H9 (cell line): ENCODE results near the gene WDR5. TPM values are rescaled to one million over a fixed set of nuclear protein-coding genes. Genes with fewer than 3 reads are reported as not detected.

Experiments
- DNase-seq: peaks from one replicate; pipeline ENCODE4 v3.0.0-alpha.2; 2017
- H2AFZ ChIP-seq: one replicate; pipeline ENCODE4 v1.6.1; 2013; ENCODE audit warnings: mild to moderate bottlenecking, low read length, control low read depth, moderate library complexity
- H2AK5ac ChIP-seq: 2 replicates; pipeline ENCODE4 v1.6.1; 2013; ENCODE audit warnings: low read length, control low read depth, mixed read lengths; ENCODE audit not compliant: insufficient read length
- H2BK120ac ChIP-seq: one replicate; pipeline ENCODE4 v1.6.1; 2013; ENCODE audit warnings: low read depth, mild to moderate bottlenecking, low read length, control low read depth, inconsistent platforms; ENCODE audit not compliant: poor library complexity, severe bottlenecking
- H2BK12ac ChIP-seq: 2 replicates; pipeline ENCODE4 v1.6.1; 2013; ENCODE audit warnings: low read length, control low read depth, mixed read lengths, low read depth; ENCODE audit not compliant: insufficient read length
- H2BK15ac ChIP-seq: 2 replicates; pipeline ENCODE4 v1.6.1; 2013; ENCODE audit warnings: low read depth, low read length, control low read depth
- H2BK20ac ChIP-seq: one replicate; pipeline ENCODE4 v1.6.1; 2013; ENCODE audit warnings: low read depth, mild to moderate bottlenecking, low read length, control low read depth, inconsistent platforms; ENCODE audit not compliant: poor library complexity, severe bottlenecking
- H2BK5ac ChIP-seq: 2 replicates; pipeline ENCODE4 v1.6.1; 2013; ENCODE audit warnings: low read length, control low read depth, mixed read lengths; ENCODE audit not compliant: insufficient read length
- H3K14ac ChIP-seq: 2 replicates; pipeline ENCODE4 v1.6.1; 2013; ENCODE audit warnings: low read length, control low read depth; ENCODE audit not compliant: insufficient read depth
- H3K18ac ChIP-seq: 2 replicates; pipeline ENCODE4 v1.6.1; 2013; ENCODE audit warnings: low read depth, mild to moderate bottlenecking, mixed read lengths, low read length, control low read depth; ENCODE audit not compliant: insufficient read length
- H3K23ac ChIP-seq: 2 replicates; pipeline ENCODE4 v1.6.1; 2013; ENCODE audit warnings: low read length, control low read depth, mixed read lengths, low read depth; ENCODE audit not compliant: insufficient read length
- H3K23me2 ChIP-seq: 2 replicates; pipeline ENCODE4 v1.6.1; 2013; ENCODE audit warnings: low read depth, mild to moderate bottlenecking, mixed read lengths, low read length, control low read depth; ENCODE audit not compliant: insufficient read length, poor library complexity, severe bottlenecking
- H3K27ac ChIP-seq: 2 replicates; pipeline ENCODE4 v1.5.1; 2013; ENCODE audit warnings: low read length, control low read depth, mixed read lengths, low read depth; ENCODE audit not compliant: insufficient read length
- H3K27me3 ChIP-seq: 2 replicates; pipeline ENCODE4 v1.6.1; 2013; ENCODE audit warnings: low read length, control low read depth, inconsistent platforms; ENCODE audit not compliant: insufficient read depth
- H3K4ac ChIP-seq: 2 replicates; pipeline ENCODE4 v1.6.1; 2013; ENCODE audit warnings: low read depth, mild to moderate bottlenecking, control low read depth, inconsistent platforms, low read length, moderate library complexity
- H3K4me1 ChIP-seq: 2 replicates; pipeline ENCODE4 v1.6.1; 2013; ENCODE audit warnings: low read length, control low read depth, inconsistent platforms; ENCODE audit not compliant: insufficient read depth
- H3K4me2 ChIP-seq: 2 replicates; pipeline ENCODE4 v1.6.1; 2013; ENCODE audit warnings: low read length, control low read depth, mixed read lengths; ENCODE audit not compliant: insufficient read length, insufficient read depth
- H3K56ac ChIP-seq: 2 replicates; pipeline ENCODE4 v1.6.1; 2013; ENCODE audit warnings: low read depth, mild to moderate bottlenecking, mixed read lengths, low read length, control low read depth; ENCODE audit not compliant: insufficient read length
- H3K79me1 ChIP-seq: 2 replicates; pipeline ENCODE4 v1.6.1; 2013; ENCODE audit warnings: low read depth, mild to moderate bottlenecking, moderate library complexity, low read length, control low read depth, inconsistent platforms; ENCODE audit not compliant: insufficient read depth, poor library complexity, severe bottlenecking
- H3K79me2 ChIP-seq: 2 replicates; pipeline ENCODE4 v1.6.1; 2013; ENCODE audit warnings: low read length, control low read depth, inconsistent platforms; ENCODE audit not compliant: insufficient read depth
- H3K9ac ChIP-seq: 2 replicates; pipeline ENCODE4 v1.6.1; 2013; ENCODE audit warnings: low read length, control low read depth, mixed read lengths; ENCODE audit not compliant: insufficient read length; ENCODE audit errors: extremely low read depth
- H3K9me3 ChIP-seq: one replicate; pipeline ENCODE4 v1.6.1; 2013; ENCODE audit warnings: low read depth, low read length, inconsistent platforms; ENCODE audit not compliant: control insufficient read depth
- H3T11ph ChIP-seq: one replicate; pipeline ENCODE4 v1.6.1; 2013; ENCODE audit warnings: mild to moderate bottlenecking, low read length, control low read depth, inconsistent platforms
- H4K20me1 ChIP-seq: one replicate; pipeline ENCODE4 v1.6.1; 2013; ENCODE audit not compliant: control insufficient read depth, insufficient read length, insufficient read depth
- H4K5ac ChIP-seq: 2 replicates; pipeline ENCODE4 v1.6.1; 2013; ENCODE audit warnings: low read depth, mild to moderate bottlenecking, mixed read lengths, low read length, control low read depth; ENCODE audit not compliant: insufficient read length
- H4K8ac ChIP-seq: replicated peaks from 2 replicates; pipeline ENCODE4 v1.6.1; 2013; ENCODE audit warnings: low read length, control low read depth, mixed read lengths, low read depth; ENCODE audit not compliant: insufficient read length
- H4K91ac ChIP-seq: 2 replicates; pipeline ENCODE4 v1.6.1; 2013; ENCODE audit warnings: low read depth, mild to moderate bottlenecking, moderate library complexity, mixed read lengths, low read length, control low read depth; ENCODE audit not compliant: insufficient read length
- H3K27ac Mint-ChIP-seq, 3 experiments: 2 replicates in 2 of 3; 3 replicates in 1 of 3; pipeline ENCODE4 v1.8.0; 2020 to 2021; ENCODE audit warnings: mixed read lengths in 3 of 3, mild to moderate bottlenecking in 1 of 3, moderate library complexity in 1 of 3
- H3K27me3 Mint-ChIP-seq: 2 replicates; pipeline ENCODE4 v1.8.0; 2021; ENCODE audit warnings: low read depth, mild to moderate bottlenecking, moderate library complexity, mixed read lengths
- H3K36me3 Mint-ChIP-seq, 3 experiments: 2 replicates in 2 of 3; 3 replicates in 1 of 3; pipeline ENCODE4 v1.8.0; 2020 to 2021; ENCODE audit warnings: low read depth in 3 of 3, mixed read lengths in 3 of 3; ENCODE audit not compliant: insufficient read depth in 1 of 3
- H3K4me1 Mint-ChIP-seq, 2 experiments: 2 replicates each; pipeline ENCODE4 v1.8.0; 2020; ENCODE audit warnings: mixed read lengths in 2 of 2
- H3K4me3 Mint-ChIP-seq, 2 experiments: 2 replicates in 1 of 2; 3 replicates in 1 of 2; pipeline ENCODE4 v1.8.0; 2020 to 2021; ENCODE audit warnings: mild to moderate bottlenecking in 2 of 2, mixed read lengths in 2 of 2, moderate library complexity in 1 of 2
- H3K9me3 Mint-ChIP-seq, 2 experiments: 2 replicates in 1 of 2; 3 replicates in 1 of 2; pipeline ENCODE4 v1.8.0; 2020; ENCODE audit warnings: mild to moderate bottlenecking in 2 of 2, mixed read lengths in 2 of 2, moderate library complexity in 1 of 2
- WGBS: extraction: QIAGEN DNeasy Blood & Tissue Kit; methylation state at CpG from one replicate; pipeline ENCODE4 v1.1.7; 2013; ENCODE audit warnings: missing lambda C conversion rate, low lambda C conversion rate, mixed read lengths; ENCODE audit not compliant: insufficient read length; ENCODE audit errors: extremely low coverage; 5-methylcytosine and 5-hydroxymethylcytosine counted together
- total RNA-seq: library from RNA; stranded (reverse); gene quantifications from 2 replicates; pipeline ENCODE4 v1.2.1, GENCODE V29; 2021
- TF ChIP-seq, protein P1 (sequence below): fragments of 200-600 bp; sonication (generic); conservative IDR thresholded peaks from 3 replicates; pipeline ENCODE4 v1.8.0; 2021; ENCODE audit warnings: antibody characterized with exemption, mild to moderate bottlenecking

Gene WDR5
- total RNA-seq, 1 experiment from 2014 or later, result 72.3 TPM

DNA sequence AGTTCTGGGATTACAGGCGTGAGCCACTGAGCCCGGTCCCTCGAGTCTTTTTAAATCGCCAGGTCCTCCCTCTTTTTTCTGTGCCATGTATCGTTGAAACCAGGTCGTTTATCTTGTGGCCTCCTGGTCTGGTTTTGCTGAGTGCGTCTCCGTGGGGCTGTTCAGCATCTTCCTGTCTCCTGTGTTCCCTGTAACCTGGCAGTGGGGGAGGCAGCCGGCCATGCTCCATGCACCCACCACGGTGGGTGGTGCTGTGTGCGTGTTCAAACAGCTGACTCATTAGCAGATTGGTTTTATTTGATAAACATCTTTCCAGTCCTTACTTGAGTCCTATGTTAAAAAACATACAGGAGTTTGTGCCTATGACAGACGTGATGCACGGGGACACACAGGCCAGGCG is 25.8 kb downstream of the WDR5 start:
- Histone ChIP-seq H3K4me2 (no peak overlapping the region), H2BK5ac (no peak overlapping the region), H3K23ac (no peak overlapping the region), H3K79me1 (no peaks in the 10 kb centered on the region), H3K9ac (no peak overlapping the region), H3K14ac (no peak overlapping the region), H3K4ac (no peak overlapping the region), H3K27me3 (no peaks in the 10 kb centered on the region), H2AFZ (no peak overlapping the region), H2BK20ac (no peak overlapping the region), H3K23me2 (no peaks in the 10 kb centered on the region), H3K18ac (no peak overlapping the region), H3K56ac (no peak overlapping the region), H4K8ac (no peak overlapping the region), H4K91ac (no peak overlapping the region), H2BK15ac (no peak overlapping the region), H4K20me1 (no peaks in the 10 kb centered on the region), H3K4me1 (peaks cover 3% of the 10 kb centered on the region; the same call in 1 of the 2 replicates), H3T11ph (no peak overlapping the region), H2BK120ac (no peak overlapping the region), H3K79me2 (no peaks in the 10 kb centered on the region), H3K9me3 (no peaks in the 10 kb centered on the region), H2BK12ac (no peak overlapping the region), H4K5ac (no peak overlapping the region), H3K27ac (no peak overlapping the region), H2AK5ac (no peak overlapping the region)
- Mint-ChIP-seq H3K27ac (peak overlapping the region in 1 of 3 experiments; percentile 46; a peak in 2 of 7 replicates), H3K9me3 (peaks cover 3 to 6% of the 10 kb centered on the region in 2 experiments; a peak in 4 of 5 replicates), H3K4me3 (no peak overlapping the region; a peak in 1 of 5 replicates), H3K27me3 (peaks cover 9% of the 10 kb centered on the region), H3K36me3 (peaks cover 24 to 38% (median 37%) of the 10 kb centered on the region in 3 experiments), H3K4me1 (0 out of 4 replicates have a peak, but pooled peaks cover 0 to 5% of the 10 kb centered on the region in 2 experiments)
- no peak for DNase-seq
- WGBS, result no CpG with 5 or more reads among the region's 14 CpGs
- TF ChIP-seq, protein P1, sequence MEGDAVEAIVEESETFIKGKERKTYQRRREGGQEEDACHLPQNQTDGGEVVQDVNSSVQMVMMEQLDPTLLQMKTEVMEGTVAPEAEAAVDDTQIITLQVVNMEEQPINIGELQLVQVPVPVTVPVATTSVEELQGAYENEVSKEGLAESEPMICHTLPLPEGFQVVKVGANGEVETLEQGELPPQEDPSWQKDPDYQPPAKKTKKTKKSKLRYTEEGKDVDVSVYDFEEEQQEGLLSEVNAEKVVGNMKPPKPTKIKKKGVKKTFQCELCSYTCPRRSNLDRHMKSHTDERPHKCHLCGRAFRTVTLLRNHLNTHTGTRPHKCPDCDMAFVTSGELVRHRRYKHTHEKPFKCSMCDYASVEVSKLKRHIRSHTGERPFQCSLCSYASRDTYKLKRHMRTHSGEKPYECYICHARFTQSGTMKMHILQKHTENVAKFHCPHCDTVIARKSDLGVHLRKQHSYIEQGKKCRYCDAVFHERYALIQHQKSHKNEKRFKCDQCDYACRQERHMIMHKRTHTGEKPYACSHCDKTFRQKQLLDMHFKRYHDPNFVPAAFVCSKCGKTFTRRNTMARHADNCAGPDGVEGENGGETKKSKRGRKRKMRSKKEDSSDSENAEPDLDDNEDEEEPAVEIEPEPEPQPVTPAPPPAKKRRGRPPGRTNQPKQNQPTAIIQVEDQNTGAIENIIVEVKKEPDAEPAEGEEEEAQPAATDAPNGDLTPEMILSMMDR, result no peak
